OCI-LY7 (cell line): ENCODE data around the gene PRIM2.
"Not testable (repeated sequence)": the region's sequence is repeated elsewhere in the genome, so short reads cannot be mapped to it uniquely, and the experiment has no call there.

Experiments
- CTCF ChIP-seq: fragments of 200-600 bp; sonication (generic); conservative IDR thresholded peaks from 2 replicates; pipeline ENCODE4 v1.5.1; 2014; ENCODE audit warnings: mild to moderate bottlenecking, antibody characterized with exemption, low read length, moderate library complexity, mixed read lengths
- EZH2phosphoT487 ChIP-seq: fragments of 200-600 bp; sonication (generic); IDR thresholded peaks from 2 replicates; pipeline ENCODE4 v1.6.1; 2018; ENCODE audit warnings: low read depth, borderline replicate concordance, mild to moderate bottlenecking, mixed run types, antibody characterized with exemption, low read length, moderate library complexity, mixed read lengths

DNA sequence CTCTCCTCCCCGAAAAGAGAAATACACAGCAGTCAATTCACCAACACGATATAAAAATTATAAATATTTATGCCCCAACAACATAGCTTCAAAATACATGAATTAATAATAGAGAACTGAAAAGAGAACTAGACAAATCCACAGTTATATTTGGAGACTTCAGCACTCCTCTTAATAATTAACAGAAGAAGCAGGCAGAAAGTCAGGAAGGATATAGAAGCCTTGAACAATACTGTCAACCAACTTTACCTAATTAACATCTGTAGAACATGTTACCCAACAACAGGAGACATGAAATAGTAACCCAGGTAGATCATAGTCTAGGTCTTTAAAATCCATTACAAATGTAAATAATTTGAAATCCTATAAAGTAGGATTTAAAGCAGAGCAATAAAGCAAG is 293.2 kb downstream of the PRIM2 start:
- TF ChIP-seq CTCF, EZH2phosphoT487: not testable (repeated sequence)
